AG09309 (cell line): Measurements from ENCODE around the gene CENPK.

ENCODE experiments used
- DNase-seq: peaks from one replicate; pipeline ENCODE4 v3.0.0-alpha.2; 2010; ENCODE audit warnings: low read depth
- H3K4me3 ChIP-seq: 2 replicates; pipeline ENCODE4 v1.5.1; 2011; ENCODE audit warnings: mild to moderate bottlenecking, low read depth, low read length, moderate library complexity; ENCODE audit not compliant: control insufficient read depth
- TF ChIP-seq, protein P1 (sequence below): IDR thresholded peaks from 2 replicates; pipeline ENCODE4 v1.5.1; 2011; ENCODE audit warnings: mild to moderate bottlenecking, low read depth, low read length, inconsistent platforms; ENCODE audit not compliant: insufficient read depth, control insufficient read depth; ENCODE audit errors: missing control alignments

The CENPK gene

DNA sequence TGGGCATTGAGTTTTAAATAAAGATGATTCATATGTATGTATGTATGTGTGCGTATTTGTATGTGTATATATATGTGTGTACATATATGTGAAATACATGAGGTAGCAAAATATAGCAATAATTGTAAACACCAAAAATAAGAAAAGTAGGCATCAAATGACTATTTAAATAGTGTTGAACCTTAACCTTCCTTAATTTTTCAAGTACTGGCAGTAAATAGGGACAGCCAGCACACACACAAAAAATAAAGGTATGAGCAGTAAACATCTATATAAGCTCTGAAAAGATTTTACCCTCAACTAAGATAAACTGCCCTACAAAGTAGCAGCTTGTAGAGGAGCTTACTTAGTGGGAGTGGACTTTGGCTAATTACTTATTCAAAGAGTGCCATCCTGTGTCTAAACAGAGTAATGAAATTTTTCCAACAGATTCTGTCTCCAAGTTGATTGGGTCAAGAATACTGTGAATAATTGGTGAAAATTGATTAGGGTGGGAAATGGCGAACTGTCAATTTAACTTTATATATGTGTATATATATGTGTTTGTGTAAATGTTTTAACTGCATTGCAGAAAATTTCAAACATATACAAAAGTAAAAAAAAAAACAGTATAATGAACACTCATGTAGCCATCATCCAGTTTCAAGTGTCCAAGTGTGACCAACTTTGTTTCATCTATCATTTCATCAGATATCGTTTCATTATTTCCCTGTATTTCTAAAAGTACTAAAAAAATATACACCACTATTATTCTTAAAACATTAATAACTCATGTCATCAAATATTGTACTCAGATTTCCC lies 79.2 kb downstream of the CENPK start:
- peak overlapping the region; percentile 64 for H3K4me3 ChIP-seq
- TF ChIP-seq, protein P1, sequence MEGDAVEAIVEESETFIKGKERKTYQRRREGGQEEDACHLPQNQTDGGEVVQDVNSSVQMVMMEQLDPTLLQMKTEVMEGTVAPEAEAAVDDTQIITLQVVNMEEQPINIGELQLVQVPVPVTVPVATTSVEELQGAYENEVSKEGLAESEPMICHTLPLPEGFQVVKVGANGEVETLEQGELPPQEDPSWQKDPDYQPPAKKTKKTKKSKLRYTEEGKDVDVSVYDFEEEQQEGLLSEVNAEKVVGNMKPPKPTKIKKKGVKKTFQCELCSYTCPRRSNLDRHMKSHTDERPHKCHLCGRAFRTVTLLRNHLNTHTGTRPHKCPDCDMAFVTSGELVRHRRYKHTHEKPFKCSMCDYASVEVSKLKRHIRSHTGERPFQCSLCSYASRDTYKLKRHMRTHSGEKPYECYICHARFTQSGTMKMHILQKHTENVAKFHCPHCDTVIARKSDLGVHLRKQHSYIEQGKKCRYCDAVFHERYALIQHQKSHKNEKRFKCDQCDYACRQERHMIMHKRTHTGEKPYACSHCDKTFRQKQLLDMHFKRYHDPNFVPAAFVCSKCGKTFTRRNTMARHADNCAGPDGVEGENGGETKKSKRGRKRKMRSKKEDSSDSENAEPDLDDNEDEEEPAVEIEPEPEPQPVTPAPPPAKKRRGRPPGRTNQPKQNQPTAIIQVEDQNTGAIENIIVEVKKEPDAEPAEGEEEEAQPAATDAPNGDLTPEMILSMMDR, result peak; percentile 41
- DNase-seq, result peak; percentile 61

DNA sequence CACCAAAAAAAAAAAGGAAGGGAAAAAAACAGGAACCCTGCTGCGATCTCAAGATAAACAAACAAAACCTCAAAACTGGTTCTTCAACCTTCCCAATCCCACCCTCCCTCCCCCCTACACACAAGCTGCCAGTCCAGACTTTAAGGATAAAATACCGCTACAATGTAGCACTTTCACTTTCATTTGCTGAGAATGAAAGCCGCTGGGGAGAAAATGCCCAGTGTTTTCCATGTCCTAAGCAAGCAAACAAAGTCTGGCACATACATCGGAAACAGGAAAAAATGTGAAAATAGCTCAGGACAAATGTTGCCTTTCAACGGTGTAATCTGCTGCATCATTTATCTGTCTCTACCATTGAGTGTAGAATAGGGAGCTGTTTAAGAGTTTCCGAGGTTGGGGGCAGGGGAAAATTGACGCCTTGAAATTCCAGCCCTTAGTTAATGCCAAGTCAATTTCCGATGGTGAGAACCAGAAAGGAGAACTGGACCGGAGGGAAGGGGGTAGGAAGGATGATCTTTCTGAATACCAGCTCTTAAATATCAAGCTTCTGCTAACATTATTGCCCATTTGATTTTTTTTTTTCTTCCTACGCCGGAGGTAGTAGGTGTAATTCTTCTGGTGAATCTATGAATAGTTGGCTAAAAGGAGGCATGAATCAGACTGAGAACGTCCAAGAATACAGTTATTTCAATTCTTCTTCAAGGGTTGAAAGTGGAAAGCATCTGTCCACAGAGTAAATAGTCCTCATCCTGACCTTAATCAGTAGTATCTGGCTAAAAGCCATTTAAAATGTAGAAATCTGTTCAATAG lies 80.0 kb downstream of the CENPK start:
- peak overlapping the region; percentile 64 for H3K4me3 ChIP-seq
- TF ChIP-seq, protein P1, result no peak
- DNase-seq, result no peak

DNA sequence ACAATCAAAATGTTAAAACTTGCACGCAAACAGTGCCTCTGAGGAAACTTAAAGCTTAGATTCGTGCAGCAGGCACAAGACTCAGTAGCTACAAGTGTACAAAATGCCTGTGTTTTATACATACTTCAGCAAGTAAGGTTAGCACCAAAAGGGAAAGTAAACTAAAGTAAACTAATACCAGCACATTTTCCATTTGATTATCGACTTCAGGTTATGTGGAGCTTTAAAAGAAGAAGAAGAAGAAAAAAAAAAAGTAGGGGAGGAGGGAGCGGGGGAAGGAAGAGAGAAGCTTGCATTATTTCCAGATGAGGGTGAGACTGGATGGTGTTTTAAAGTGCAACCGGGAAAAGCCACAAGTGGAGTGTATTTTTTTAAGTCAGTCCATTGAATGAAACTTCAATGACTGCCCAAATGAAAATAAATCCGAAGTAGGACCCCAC lies 80.7 kb downstream of the CENPK start:
- H3K4me3 ChIP-seq, result peak overlapping the region; percentile 64
- no peak for DNase-seq
- TF ChIP-seq, protein P1, result no peak

- peak; percentile 94 for DNase-seq
- TF ChIP-seq, protein P1, result no peak
- peak within 1 kb of the TSS; percentile 64 for H3K4me3 ChIP-seq
Observed at GRCh38 chr5:65481635-65482295, 81.2 kb downstream of the CENPK start, which contains the start of gene ADAMTS6. Gene ADAMTS6 (minus strand): TSS chr5:65481920. CDS start chr5:65473673, 8,247 bp downstream.

GRCh38 chr5:65481171-65481581 lies 81.8 kb downstream of the CENPK start:
- TF ChIP-seq, protein P1, result no peak
- peak overlapping the region; percentile 64 for H3K4me3 ChIP-seq
- no peak for DNase-seq

DNA sequence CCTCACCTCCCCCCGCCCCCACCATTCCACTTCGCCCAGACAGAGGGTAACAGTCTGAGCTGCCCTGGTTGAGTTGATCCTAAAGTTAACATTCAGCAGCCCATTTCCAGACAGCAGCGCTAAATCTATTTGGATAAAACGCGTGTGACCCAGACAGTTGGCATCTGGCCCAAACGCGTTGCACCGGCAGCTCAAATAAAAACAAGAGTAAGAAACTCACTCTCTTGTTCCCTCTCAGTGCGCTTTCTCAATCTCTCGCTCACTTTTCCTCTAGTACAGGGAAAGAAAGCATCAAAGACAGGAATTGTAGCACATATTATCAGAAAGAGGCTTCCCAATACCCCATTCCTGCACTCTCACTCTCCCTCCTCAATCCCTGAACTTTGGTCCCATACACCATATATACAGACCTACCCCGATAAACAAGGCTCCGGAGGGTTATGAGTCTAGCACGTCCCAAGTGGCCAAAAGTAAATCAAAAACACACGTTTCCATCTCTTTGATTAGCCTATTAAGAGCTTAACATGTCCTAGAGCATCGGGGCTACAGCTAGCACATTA lies 82.6 kb downstream of the CENPK start:
- peak overlapping the region; percentile 64 for H3K4me3 ChIP-seq
- DNase-seq, result peak; percentile 57

More for the DNA sequence above, 82.6 kb downstream of the CENPK start:
- TF ChIP-seq, protein P1, result no peak
